Pons (tissue), 1 donor: ENCODE measurements around the gene DMXL1.
A peak's percentile ranks its signal among the peaks of the same experiment; 100 is the strongest.
"Not testable (repeated sequence)": the region's sequence is repeated elsewhere in the genome, so short reads cannot be mapped to it uniquely, and the experiment has no call there.

ENCODE experiments used
- DNase-seq: peaks from one replicate; pipeline ENCODE4 v3.0.0-alpha.2; 2016; ENCODE audit warnings: low spot score

DMXL1 gene

DNA sequence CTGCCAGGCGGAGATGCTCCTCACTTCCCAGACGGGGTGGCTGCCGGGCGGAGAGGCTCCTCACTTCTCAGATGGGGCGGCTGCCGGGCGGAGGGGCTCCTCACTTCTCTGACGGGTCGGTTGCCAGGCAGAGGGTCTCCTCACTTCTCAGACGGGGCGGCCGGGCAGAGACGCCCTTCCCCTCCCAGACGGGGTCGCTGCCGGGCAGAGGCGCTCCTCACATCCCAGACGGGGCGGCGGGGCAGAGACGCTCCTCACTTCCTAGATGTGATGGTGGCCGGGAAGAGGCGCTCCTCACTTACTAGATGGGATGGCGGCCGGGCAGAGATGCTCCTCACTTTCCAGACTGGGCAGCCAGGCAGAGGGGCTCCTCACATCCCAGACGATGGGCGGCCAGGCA lies 51.6 kb downstream of the DMXL1 start:
- DNase-seq: not testable (repeated sequence)

DNA sequence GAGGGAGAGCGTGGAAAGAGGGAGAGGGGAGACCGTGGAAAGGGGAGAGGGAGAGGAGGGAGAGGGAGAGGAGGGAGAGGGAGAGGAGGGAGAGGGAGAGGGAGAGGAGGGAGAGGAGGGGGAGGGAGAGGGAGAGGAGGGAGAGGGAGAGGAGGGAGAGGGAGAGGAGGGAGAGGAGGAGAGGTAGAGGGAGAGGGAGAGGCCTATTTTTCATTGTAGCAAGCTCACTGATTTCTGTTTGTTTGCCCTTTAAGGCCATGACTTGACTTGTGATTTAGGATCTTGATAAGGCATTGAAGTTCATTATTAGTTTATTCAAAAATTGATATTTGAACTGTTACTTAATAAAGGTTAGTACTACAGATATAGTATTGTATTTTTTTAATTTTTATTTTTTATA lies 52.4 kb downstream of the DMXL1 start:
- no peak for DNase-seq

DNA sequence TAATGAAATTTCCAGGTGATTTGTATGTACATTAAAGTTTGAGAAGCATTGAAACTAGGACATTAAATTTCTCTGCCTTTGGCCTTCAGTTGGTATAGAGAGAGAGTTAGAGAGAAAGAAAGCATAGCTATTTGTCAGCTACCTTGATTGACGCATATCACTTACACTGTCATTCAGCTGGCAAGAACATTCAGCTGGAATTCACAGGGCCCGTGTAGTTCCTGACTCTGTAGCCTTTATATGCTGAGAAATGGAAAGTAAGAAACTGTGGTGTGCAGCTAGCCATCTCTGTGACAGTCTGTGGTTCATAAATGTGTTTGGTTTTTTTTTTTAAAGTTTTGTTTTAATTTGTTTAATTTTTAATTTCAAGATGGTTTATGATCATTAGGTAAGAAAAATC lies 58.9 kb downstream of the DMXL1 start:
- no peak for DNase-seq

DNA sequence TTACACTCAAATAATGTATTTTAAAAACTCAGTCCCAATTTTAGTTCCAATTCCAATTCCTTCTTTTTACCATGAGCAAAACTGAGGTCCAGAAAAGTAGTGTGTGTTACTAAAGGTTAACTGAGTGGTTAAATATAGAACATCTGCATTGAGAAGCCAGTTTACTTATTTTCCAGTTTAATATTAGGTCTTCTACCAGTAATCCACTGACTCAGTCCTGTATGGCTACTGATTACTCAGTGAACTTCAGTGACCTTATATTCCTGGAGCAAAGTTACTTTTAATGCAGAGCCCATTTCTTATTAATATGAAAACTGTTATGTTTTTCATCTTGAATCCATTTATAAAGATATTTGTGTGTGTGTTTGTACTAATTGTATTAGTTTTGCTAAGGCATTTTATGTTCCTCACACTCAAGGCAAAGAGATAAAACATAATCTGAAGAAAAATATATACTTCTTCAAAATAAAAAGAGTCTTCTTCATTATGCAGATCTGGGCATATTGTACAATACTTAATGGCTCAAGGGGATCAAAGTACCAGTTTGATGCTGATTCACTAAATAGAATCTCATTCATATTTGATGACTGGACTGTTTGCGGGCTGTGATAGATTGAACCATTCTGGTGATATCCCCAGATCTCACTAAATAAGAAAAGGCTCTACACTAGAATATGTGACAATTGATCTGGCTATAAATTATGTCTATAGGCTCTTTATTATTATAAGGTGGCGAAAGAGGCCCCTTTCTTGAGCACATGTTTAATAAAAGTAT lies 60.8 kb downstream of the DMXL1 start:
- DNase-seq: no peak

DNA sequence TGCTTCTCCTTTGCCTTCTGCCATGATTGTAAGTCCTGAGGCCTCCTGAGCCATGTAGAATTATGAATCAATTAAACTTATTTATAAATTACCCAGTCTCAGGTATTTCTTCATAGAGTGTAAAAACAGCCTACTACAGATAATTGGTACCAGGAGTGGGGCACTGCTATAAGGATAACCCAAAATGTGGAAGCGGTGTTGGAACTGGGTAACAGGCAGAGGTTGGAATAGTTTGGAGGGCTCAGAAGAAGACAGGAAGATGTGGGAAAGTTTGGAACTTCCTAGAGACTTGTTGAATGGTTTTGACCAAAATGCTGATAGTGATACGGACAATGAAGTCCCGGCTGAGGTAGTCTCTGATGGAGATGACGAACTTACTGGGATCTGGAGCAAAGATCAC lies 64.9 kb downstream of the DMXL1 start:
- not testable (repeated sequence) for DNase-seq

DNA sequence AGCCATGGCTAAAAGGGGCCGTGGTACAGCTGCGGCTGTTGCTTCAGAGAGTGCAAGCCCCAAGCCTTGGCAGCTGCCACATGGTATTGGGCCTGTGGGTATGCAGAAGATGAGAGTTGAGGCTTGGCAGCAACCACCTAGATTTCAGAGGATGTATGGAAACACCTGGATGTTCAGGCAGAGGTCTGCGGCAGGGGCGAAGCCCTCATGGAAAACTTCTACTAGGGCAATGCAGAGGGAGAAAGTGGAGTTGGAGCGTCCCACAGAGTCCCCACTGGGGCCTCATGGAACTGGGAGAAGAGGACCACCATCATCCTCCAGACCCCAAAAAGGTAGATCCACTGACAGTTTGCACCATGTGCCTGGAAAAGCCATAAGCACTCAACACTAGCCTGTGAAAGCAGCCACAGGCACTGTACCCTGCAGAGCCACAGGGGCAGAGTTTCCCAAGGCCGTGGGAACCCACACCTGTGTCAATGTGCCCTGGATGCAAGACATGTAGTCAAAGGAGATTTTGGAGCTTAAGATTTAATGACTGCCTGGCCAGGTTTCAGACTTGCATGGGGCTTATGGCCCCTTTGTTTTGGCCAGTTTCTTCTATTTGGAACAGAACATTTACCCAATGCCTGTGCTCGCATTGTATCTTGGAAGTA lies 65.9 kb downstream of the DMXL1 start:
- DNase-seq: no peak

DNA sequence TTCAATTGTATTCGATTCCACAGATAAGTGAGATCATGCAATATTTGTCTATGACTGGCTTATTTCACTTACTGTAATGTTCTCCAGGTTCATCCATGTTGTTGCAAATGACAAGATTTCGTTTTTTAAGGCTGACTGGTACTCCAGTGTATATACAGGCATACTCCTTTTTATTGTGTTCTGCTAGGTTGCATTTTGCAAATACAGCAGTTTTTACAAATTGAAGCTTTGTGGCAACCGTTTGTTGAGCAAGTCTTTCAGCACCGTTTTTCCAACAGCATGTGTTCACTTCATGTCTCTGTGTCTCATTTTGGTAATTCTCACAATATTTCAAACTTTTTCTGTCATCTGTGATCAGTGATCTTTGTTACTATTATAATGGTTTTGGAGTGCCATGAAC lies 82.7 kb downstream of the DMXL1 start:
- DNase-seq: no peak

DNA sequence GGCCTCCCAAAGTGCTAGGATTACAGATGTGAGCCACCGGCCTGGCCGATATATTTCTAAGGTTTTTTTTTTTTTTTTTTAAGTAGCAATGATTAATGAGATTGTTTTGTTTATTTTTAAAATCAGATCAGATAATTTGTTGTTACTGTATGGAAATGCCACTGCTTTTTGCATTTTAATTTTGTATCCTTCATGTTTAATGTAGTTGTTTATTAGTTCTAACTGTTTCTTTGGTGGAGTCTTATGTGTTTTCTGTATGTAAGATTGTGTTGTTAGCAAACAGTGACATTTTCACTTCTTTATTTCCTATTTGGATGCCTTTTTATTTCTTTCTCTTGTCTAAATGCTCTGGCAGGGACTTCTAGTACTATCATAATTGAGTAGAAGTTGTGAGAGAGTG lies 87.3 kb downstream of the DMXL1 start:
- DNase-seq: no peak

DNA sequence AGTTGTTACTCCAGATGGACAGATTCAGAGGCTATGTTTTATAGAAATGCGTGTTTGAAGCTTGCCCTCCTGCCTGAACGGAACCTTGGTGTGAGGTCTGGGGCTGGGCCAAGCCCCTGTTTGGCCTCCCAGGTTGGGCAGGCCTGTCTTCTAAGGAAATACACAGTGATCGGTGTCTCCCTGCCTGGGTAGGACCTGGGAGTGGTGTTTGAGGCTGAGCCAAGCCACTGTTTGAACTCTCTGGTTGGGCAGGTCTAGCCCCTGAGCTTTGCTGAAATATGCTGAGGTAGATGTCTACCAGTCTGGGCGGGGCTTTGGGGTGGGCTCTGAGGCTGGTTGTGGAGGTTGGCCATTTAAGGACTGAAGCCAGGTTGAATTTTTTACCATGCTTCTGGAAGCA lies 90.5 kb downstream of the DMXL1 start:
- DNase-seq: no peak

DNA sequence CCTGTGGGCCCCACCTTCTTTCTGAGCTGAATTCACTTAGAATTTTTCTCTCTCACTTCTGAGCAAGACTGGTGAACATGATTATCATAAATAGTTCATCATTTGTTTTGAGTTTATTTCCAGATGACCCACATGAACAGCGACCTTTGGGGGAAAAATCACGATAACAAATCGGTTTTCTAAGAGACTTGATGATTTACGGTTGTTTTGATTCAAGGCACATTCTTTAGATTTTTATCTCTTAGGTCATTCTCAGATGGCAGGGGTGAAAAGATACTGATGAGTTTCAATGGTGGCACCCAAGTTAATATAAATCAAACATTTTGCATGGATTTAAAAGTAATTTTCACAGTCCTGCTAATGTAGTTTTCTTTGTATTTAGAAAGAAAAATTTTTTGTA lies 95.1 kb downstream of the DMXL1 start:
- no peak for DNase-seq

DNA sequence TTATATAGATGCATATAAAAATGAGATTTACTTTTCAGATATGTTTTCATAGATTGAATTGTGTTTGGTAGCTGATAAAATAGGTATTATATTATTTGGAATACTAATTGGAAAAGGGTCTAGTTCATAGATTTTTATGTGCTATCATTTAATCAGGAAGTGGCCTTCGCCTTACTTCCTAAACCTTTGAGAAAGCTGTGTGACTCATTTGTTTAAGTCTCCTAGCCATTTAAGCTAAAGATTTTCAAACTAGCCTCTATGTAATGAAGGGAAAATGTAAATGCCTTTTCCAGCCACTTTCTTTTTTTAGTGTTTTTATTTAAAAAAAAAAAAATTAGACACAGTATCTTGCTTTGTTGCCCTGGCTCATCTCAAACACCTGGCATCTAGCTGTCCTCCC lies 97.5 kb downstream of the DMXL1 start:
- no peak for DNase-seq

DNA sequence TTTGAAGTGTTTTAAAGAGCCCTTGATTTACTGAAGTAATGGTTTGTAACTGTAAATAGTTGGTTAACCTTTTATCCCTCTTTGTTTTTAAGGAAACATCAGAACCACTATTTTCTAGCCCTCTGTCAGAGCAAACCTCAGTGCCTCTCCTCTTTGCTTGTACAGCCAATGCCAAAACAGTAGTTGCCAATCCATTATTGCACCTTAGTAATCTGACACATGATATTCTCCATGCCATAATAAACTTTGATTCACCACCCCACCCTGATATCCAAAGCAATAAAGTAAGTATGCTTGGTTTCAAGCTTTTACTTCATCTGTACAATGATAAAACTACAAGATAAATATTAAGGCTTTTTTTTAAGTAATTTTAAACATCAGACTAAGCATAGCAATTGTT lies 100.8 kb downstream of the DMXL1 start:
- no peak for DNase-seq

DNA sequence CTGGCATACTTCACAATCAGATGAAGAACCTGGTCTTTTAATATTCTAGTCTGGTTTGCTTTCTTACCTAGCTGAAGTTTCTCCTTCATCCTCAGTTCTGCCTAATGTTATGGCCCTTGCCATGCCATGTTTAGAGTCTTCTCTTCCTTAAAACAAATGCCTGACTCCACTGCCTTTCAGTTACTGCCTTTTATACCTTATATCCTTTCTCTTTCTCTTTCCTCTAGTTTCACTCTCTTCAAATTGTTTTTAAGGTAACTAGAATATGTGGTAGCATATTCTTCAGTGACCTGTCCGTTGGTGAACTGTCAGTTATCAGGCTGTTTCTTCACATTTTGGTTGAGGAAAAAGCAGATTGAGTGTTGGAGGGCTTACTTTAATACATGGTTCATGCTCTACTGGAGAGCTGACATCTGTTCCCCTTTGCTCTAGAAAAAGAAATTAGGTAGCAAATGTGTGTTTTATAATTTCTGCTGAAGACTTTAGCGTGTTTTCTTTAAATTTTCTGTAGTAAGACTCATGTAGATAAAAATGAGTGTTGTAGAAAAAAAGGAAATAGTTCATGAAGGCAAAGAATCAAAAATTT lies 103.8 kb downstream of the DMXL1 start:
- no peak for DNase-seq

DNA sequence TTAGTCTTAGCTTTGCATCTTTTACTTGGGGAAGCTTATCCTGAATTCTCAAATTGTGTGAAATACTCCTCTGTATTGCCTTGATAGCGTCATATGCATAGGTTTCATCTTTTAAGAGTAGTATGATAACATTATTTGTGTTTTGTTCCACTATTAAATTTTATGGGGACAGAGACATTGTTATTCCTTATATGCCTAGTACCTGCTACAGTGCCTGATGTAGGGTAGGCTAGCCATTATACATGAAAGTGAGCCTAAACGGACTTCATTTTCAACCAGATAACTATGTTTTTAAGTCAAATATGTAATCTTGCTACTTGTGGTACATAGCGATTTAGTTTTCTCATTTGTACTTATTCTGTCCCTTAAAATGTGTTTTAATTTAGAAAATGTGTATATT lies 105.9 kb downstream of the DMXL1 start:
- no peak for DNase-seq

DNA sequence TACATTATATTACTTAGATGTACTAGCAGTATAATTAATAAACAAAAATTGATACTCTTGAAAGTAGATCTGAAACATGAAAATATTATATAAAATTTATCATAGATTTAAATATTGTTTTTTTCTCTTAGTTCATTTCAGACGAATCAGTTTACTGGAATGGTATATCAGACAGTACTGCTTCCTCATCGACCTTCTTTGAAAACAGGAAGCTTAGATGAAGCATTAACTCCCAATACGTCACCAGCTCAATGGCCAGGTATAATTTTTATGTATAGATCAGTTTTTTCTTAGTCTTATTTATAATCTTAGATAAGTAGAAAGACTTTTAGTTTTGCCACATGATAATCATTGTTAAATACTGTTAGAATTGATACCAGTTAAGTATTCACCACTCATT lies 106.3 kb downstream of the DMXL1 start:
- no peak for DNase-seq

DNA sequence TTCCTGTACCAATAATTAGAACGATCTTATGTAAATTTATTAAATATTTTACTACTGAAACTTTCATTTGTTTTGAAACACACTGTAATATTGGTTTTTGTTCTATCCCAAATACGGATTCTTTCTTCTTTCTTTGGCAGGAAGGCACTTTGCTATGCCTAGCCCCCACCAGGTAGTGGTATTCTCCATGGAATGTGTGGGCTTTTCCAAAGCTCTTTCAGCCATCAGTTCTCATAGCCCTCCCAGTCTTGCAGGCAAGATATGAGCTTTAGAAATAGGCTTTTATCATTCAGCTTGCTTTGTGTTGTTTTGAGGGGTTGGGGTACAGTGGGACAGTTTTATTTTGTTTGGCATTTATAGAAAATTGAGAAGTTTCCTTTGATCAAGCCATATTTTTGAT lies 107.5 kb downstream of the DMXL1 start:
- no peak for DNase-seq

DNA sequence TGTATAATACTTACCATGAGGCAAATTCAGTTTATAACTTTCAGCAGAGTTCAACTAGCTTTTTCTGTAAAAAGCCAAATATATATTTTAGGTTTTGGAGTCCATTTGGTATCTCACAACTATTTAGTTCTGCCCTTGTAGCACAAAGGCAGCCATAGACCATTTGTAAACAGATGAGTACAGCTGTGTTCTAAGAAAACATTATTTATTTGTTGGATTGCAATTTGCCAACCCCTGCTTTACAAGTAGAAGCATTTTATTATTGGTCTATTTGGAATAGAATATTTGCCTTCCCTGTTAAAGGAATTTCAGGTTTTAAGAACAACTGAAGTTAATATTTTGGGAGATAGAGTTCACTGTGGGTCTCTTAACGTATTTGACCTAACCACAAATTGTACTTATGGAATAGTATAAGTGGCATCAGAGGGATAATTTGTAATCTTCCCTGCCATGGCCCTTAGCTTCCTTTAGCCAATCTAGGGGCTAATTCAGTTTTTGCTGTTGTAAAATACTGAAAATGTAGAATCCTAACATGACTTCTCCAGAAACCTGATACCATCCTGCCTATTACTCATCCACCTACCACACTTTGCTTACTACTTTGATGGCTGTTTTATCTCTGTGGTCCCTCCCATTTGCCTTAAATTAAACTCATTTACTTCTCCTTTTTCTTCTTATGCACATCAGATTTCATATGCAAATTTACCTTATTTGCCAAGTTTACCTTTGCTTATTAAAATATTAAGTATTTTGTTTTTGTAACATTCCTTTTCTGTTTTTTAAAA lies 109.2 kb downstream of the DMXL1 start:
- peak; percentile 35 for DNase-seq

DNA sequence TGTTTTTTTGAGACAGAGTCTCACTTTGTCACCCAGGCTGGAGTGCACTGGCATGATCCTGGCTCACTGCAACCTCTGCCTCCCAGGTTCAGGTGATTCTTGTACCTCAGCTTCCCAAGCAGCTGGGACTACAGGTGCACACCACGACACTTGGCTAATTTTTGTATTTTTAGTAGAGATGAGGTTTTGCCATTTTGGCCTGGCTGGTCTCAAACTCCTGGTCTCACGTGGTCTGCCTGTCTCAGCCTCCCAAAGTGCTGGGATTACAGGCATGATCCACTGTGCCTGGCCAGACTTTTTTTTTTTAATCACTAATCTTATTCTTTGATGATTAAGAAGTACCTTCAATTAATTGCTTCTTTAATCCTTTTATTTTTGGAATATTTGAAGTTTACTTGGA lies 114.6 kb downstream of the DMXL1 start:
- DNase-seq: not testable (repeated sequence)

DNA sequence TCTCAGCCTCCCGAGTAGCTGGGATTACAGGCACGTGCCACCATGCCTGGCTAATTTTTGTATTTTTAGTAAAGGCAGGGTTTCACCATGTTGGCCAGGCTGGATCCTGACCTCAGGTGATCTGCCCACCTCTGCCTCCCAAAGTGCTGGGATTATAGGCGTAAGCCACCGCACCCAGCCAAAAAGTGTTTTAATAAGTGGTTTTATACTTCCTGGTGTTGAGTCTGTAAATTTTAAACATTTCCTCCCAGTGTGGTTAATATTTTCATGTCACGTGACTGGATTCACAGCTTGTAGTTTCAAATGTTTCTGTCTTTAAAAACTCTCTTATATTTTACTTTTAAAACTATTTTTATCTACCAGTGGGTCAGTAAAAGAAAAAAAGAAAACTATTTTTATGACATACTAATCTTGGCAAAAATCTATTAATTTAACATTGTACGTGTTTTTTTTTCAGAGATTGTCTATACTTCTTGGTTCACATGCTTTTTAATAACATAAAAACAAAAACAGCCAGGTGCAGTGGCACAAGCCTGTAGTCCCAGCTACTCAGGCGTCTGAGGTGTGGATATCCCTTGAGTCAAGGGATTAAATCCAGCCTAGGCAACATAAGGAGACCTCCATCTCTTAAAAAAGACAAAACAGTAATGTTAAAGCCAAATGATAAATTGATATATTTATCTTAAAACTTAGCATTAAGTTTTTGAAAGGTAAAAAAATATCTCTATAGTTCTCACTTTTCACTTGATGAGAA lies 117.1 kb downstream of the DMXL1 start:
- no peak for DNase-seq

DNA sequence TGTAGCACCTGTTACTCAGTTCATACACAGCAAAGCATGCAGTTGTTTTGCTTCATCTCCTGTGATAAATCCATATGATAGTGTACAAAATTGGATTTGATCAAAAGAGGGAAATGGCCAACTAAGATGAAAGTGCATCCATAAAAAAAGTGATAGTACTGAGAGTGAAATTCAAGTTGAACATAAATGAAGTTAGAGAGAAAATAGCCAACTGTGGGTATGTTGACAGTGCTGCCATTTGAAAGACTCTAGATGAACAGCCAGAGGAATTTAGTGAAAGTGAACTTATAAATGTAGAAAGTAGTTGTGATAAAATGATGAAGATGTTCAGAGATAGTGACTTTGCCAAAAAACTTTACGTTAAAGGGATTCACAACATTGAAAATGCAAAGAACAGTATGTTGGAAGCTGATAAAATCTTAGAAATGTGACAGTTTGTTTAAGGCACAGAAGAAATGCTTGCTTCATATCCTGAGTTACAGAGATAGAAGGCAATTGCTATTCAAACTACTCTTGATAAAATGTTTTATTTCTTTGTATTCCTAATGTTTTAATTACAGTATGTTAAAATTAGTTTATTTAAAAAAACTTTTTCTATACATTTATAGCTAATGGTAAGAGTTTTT lies 119.7 kb downstream of the DMXL1 start:
- no peak for DNase-seq

DNA sequence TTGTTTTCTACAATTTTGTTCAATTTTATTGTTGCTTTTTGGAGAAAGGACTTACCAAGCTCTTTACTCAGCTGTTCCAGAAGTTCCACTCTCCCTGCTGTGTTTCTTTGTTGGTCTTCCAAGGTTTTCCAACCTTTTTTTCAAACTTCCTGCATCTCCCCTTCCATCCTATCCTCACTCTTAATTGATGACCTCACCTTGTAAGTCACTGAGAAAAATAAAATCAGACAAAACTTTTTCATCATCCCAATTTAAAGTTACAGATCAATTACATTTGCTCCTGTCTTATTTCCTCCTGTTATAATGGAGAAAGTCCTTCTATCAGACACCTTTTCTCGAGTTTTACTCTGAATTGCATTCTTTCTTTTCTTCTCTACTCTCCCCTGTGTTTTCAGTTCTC lies 121.1 kb downstream of the DMXL1 start:
- DNase-seq: no peak

DNA sequence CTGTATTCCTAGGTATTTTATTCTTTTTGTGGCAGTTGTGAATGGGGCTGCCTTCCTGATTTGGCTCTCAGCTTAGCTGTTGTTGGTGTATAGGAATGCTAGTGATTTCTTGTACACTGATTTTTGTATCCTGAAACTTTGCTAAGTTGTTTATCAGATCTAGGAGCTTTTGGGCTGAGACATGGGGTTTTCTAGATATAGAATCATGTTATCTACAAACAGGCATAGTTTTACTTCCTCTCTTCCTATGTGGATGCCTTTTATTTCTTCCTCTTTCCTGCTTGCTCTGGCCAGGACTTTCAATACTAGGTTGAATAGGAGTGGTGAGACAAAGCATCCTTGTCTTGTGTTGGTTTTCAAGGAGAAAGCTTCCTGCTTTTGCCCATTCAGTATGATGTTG lies 129.9 kb downstream of the DMXL1 start:
- peak; percentile 24 for DNase-seq
